SK-N-SH treated with all-trans-retinoic acid at 6 μM for 48 hours (cell line): ENCODE results near the gene RASA1.

ENCODE experiments used
- ATAC-seq: fragments of 200-7000 bp; cut with Tn5 transposase; 3 replicates; pipeline ENCODE4 v1.9.1; 2020; ENCODE audit warnings: mild to moderate bottlenecking, moderate library complexity
- ARNTL ChIP-seq: fragments of 450-650 bp; formaldehyde crosslinking; IDR thresholded peaks from 2 replicates; pipeline ENCODE4 v1.5.0; 2020; ENCODE audit warnings: low read depth, mild to moderate bottlenecking, moderate library complexity, borderline replicate concordance
- BACH2 ChIP-seq: fragments of 250-450 bp; sonication (Bioruptor Pico); IDR thresholded peaks from 2 replicates; pipeline ENCODE4 v1.9.0; 2021; ENCODE audit warnings: mild to moderate bottlenecking, borderline replicate concordance
- CREB5 ChIP-seq: fragments of 250-450 bp; sonication (Bioruptor Pico); IDR thresholded peaks from 2 replicates; pipeline ENCODE4 v1.5.1; 2020; ENCODE audit warnings: low read depth, mild to moderate bottlenecking, moderate library complexity
- CSDC2 ChIP-seq: fragments of 250-450 bp; sonication (Bioruptor Pico); IDR thresholded peaks from 2 replicates; pipeline ENCODE4 v1.5.0; 2020; ENCODE audit warnings: mild to moderate bottlenecking, moderate library complexity
- CSRNP3 ChIP-seq: fragments of 250-450 bp; sonication (Bioruptor Pico); IDR thresholded peaks from 2 replicates; pipeline ENCODE4 v1.5.1; 2021; ENCODE audit warnings: mild to moderate bottlenecking, moderate library complexity
- ESRRG ChIP-seq: fragments of 250-450 bp; sonication (Bioruptor Pico); IDR thresholded peaks from 2 replicates; pipeline ENCODE4 v1.6.1; 2021; ENCODE audit warnings: mild to moderate bottlenecking
- GLIS3 ChIP-seq: fragments of 250-450 bp; sonication (Bioruptor Pico); IDR thresholded peaks from 2 replicates; pipeline ENCODE4 v1.5.0; 2020; ENCODE audit warnings: mild to moderate bottlenecking, moderate library complexity
- ISL1 ChIP-seq: fragments of 250-450 bp; sonication (Bioruptor Pico); IDR thresholded peaks from 2 replicates; pipeline ENCODE4 v2.1.2; 2022; ENCODE audit warnings: mild to moderate bottlenecking, moderate library complexity
- PATZ1 ChIP-seq: fragments of 250-450 bp; sonication (Bioruptor Pico); IDR thresholded peaks from 2 replicates; pipeline ENCODE4 v1.8.0; 2020; ENCODE audit warnings: mild to moderate bottlenecking, moderate library complexity, borderline replicate concordance
- POU6F1 ChIP-seq: fragments of 250-450 bp; sonication (Bioruptor Pico); IDR thresholded peaks from 2 replicates; pipeline ENCODE4 v1.8.0; 2021; ENCODE audit warnings: low read depth, mild to moderate bottlenecking, moderate library complexity, borderline replicate concordance
- PPARA ChIP-seq: fragments of 250-450 bp; sonication (Bioruptor Pico); IDR thresholded peaks from 2 replicates; pipeline ENCODE4 v1.5.0; 2020; ENCODE audit warnings: mild to moderate bottlenecking, borderline replicate concordance
- RARB ChIP-seq: fragments of 250-450 bp; sonication (Bioruptor Pico); IDR thresholded peaks from 2 replicates; pipeline ENCODE4 v1.8.0; 2021; ENCODE audit warnings: mild to moderate bottlenecking, moderate library complexity
- SNAI2 ChIP-seq: fragments of 250-450 bp; sonication (Bioruptor Pico); IDR thresholded peaks from 2 replicates; pipeline ENCODE4 v1.5.0; 2020; ENCODE audit warnings: mild to moderate bottlenecking, moderate library complexity
- TCF4 ChIP-seq: fragments of 250-450 bp; sonication (Bioruptor Pico); IDR thresholded peaks from 2 replicates; pipeline ENCODE4 v1.8.0; 2021; ENCODE audit warnings: mild to moderate bottlenecking, moderate library complexity, borderline replicate concordance
- TOX ChIP-seq: fragments of 250-450 bp; sonication (Bioruptor Pico); IDR thresholded peaks from 2 replicates; pipeline ENCODE4 v1.8.0; 2021; ENCODE audit warnings: mild to moderate bottlenecking, moderate library complexity, borderline replicate concordance
- TSHZ2 ChIP-seq: fragments of 250-450 bp; sonication (Bioruptor Pico); IDR thresholded peaks from 2 replicates; pipeline ENCODE4 v1.5.0; 2020; ENCODE audit warnings: mild to moderate bottlenecking, moderate library complexity
- ZC3H10 ChIP-seq: fragments of 250-450 bp; sonication (Bioruptor Pico); IDR thresholded peaks from 2 replicates; pipeline ENCODE4 v1.5.1; 2021; ENCODE audit warnings: mild to moderate bottlenecking, moderate library complexity
- ZFP3 ChIP-seq: fragments of 250-450 bp; sonication (Bioruptor Pico); IDR thresholded peaks from 2 replicates; pipeline ENCODE4 v1.5.0; 2020; ENCODE audit warnings: mild to moderate bottlenecking, moderate library complexity
- ZFP30 ChIP-seq: fragments of 450-650 bp; formaldehyde crosslinking; IDR thresholded peaks from 2 replicates; pipeline ENCODE4 v1.5.0; 2022; ENCODE audit warnings: mild to moderate bottlenecking, moderate library complexity
- ZNF565 ChIP-seq: fragments of 450-650 bp; formaldehyde crosslinking; conservative IDR thresholded peaks from 2 replicates; pipeline ENCODE4 v1.5.0; 2020; ENCODE audit warnings: low read depth, mild to moderate bottlenecking, moderate library complexity
- ZNF70 ChIP-seq: fragments of 450-650 bp; formaldehyde crosslinking; IDR thresholded peaks from 2 replicates; pipeline ENCODE4 v1.5.0; 2020; ENCODE audit warnings: mild to moderate bottlenecking, moderate library complexity

Gene RASA1

GRCh38 chr5:87369431-87369830 is 101.7 kb downstream of the RASA1 start:
- TF ChIP-seq ESRRG (CRISPR knock-in tag), result no peak
- no peak for TF ChIP-seq SNAI2
- TF ChIP-seq TCF4 (CRISPR knock-in tag), result no peak
- no peak for TF ChIP-seq CREB5 (CRISPR knock-in tag)
- TF ChIP-seq ZFP3 (CRISPR knock-in tag), result no peak
- TF ChIP-seq ISL1, result no peak
- no peak for TF ChIP-seq ZC3H10 (CRISPR knock-in tag)
- TF ChIP-seq PPARA (CRISPR knock-in tag), result no peak
- no peak for TF ChIP-seq GLIS3 (CRISPR knock-in tag)
- no peak for TF ChIP-seq PATZ1
- TF ChIP-seq TSHZ2 (CRISPR knock-in tag), result no peak
- TF ChIP-seq TOX, result no peak
- no peak for TF ChIP-seq CSDC2 (CRISPR knock-in tag)
- TF ChIP-seq, all 23 proteins: peak for 0
- ATAC-seq, result no peak

GRCh38 chr5:87372705-87373104 is 105.0 kb downstream of the RASA1 start:
- TF ChIP-seq GLIS3 (CRISPR knock-in tag), result no peak
- TF ChIP-seq BACH2 (CRISPR knock-in tag), result no peak
- TF ChIP-seq TCF4 (CRISPR knock-in tag), result no peak
- TF ChIP-seq SNAI2, result no peak
- no peak for TF ChIP-seq ZFP30
- TF ChIP-seq CSRNP3 (CRISPR knock-in tag), result no peak
- TF ChIP-seq TOX, result no peak
- no peak for TF ChIP-seq CREB5 (CRISPR knock-in tag)
- TF ChIP-seq PPARA (CRISPR knock-in tag), result no peak
- no peak for TF ChIP-seq CSDC2 (CRISPR knock-in tag)
- no peak for TF ChIP-seq ZC3H10 (CRISPR knock-in tag)
- no peak for ATAC-seq

GRCh38 chr5:87382224-87382623 is 114.5 kb downstream of the RASA1 start:
- ATAC-seq, result no peak
- no peak for TF ChIP-seq ZFP30
- TF ChIP-seq CSDC2 (CRISPR knock-in tag), result no peak
- no peak for TF ChIP-seq ZNF70 (CRISPR knock-in tag)
- no peak for TF ChIP-seq ISL1
- no peak for TF ChIP-seq CREB5 (CRISPR knock-in tag)
- no peak for TF ChIP-seq ARNTL
- no peak for TF ChIP-seq TSHZ2 (CRISPR knock-in tag)
- TF ChIP-seq TOX, result no peak
- TF ChIP-seq ZFP3 (CRISPR knock-in tag), result no peak
- no peak for TF ChIP-seq RARB (CRISPR knock-in tag)
- no peak for TF ChIP-seq ESRRG (CRISPR knock-in tag)
- no peak for TF ChIP-seq BACH2 (CRISPR knock-in tag)
- no peak for TF ChIP-seq PPARA (CRISPR knock-in tag)
- TF ChIP-seq SNAI2, result no peak
- TF ChIP-seq POU6F1 (CRISPR knock-in tag), result no peak
- no peak for TF ChIP-seq ZNF565 (CRISPR knock-in tag)
